Common myeloid progenitor, CD34-positive (primary cell): ENCODE measurements around the gene PRKCB.

Experiments
- CTCF ChIA-PET: fragments of 350-600 bp; sonication (Branson Sonifier 250); formaldehyde crosslinking; loops from one replicate; lab custom pipeline; 2021; ENCODE audit warnings: antibody characterized with exemption; lab: Charles Lee
- POLR2A ChIA-PET: fragments of 350-600 bp; sonication (Branson Sonifier 250); formaldehyde crosslinking; loops from one replicate; lab custom pipeline; 2021; ENCODE audit warnings: antibody characterized with exemption; lab: Charles Lee
- DNase-seq, 3 donors: peaks; one replicate each; pipeline versions ENCODE4 v3.0.0 to v3.0.0-alpha.2; 2013
- H3K27ac ChIP-seq, 2 experiments: 1 replicate in 1 of 2; 2 replicates in 1 of 2; pipeline ENCODE4 v1.7.0; 2013; ENCODE audit warnings: inconsistent platforms in 2 of 2, low read length in 2 of 2, mild to moderate bottlenecking in 2 of 2, low read depth in 1 of 2, moderate library complexity in 1 of 2; ENCODE audit not compliant: severe bottlenecking in 2 of 2, insufficient read depth in 1 of 2, poor library complexity in 1 of 2
- H3K27me3 ChIP-seq, 5 experiments: replicated peaks in 2 of 5; 1 replicate in 3 of 5; 2 replicates in 2 of 5; pipeline versions ENCODE4 v1.6.1 to v1.7.0; 2013; ENCODE audit warnings: low read length in 4 of 5, mild to moderate bottlenecking in 2 of 5, moderate library complexity in 2 of 5, inconsistent platforms in 1 of 5; ENCODE audit not compliant: insufficient read depth in 5 of 5, control insufficient read depth in 4 of 5
- H3K36me3 ChIP-seq, 4 experiments: 1 replicate in 2 of 4; 2 replicates in 2 of 4; pipeline versions ENCODE4 v1.6.1 to v1.7.0; 2013; ENCODE audit warnings: low read length in 3 of 4, control low read depth in 1 of 4, mild to moderate bottlenecking in 1 of 4; ENCODE audit not compliant: control insufficient read depth in 4 of 4, insufficient read depth in 4 of 4
- H3K4me1 ChIP-seq, 4 experiments: 1 replicate in 3 of 4; 2 replicates in 1 of 4; pipeline versions ENCODE4 v1.6.1 to v1.7.1; 2013; ENCODE audit warnings: low read length in 3 of 4, mild to moderate bottlenecking in 3 of 4, control low read depth in 1 of 4, inconsistent platforms in 1 of 4, moderate library complexity in 1 of 4; ENCODE audit not compliant: control insufficient read depth in 4 of 4, insufficient read depth in 4 of 4; ENCODE audit errors: control extremely low read depth in 1 of 4
- H3K4me3 ChIP-seq, 7 experiments: 1 replicate in 4 of 7; 2 replicates in 3 of 7; pipeline versions ENCODE4 v1.5.1 to v1.7.0; 2013; ENCODE audit warnings: mild to moderate bottlenecking in 7 of 7, low read length in 6 of 7, moderate library complexity in 6 of 7, inconsistent platforms in 2 of 7, low read depth in 2 of 7, control low read depth in 1 of 7; ENCODE audit not compliant: insufficient read depth in 4 of 7, control insufficient read depth in 1 of 7; ENCODE audit errors: extremely low read depth in 1 of 7
- H3K9me3 ChIP-seq, 5 experiments: 1 replicate in 4 of 5; 2 replicates in 1 of 5; pipeline versions ENCODE4 v1.6.1 to v1.7.1; 2013; ENCODE audit warnings: low read length in 4 of 5, mild to moderate bottlenecking in 2 of 5, inconsistent platforms in 1 of 5, low read depth in 1 of 5, moderate library complexity in 1 of 5; ENCODE audit not compliant: control insufficient read depth in 4 of 5, insufficient read depth in 2 of 5; ENCODE audit errors: control extremely low read depth in 1 of 5
- WGBS: methylation state at CpG from one replicate; pipeline ENCODE4 v1.1.5; 2013; ENCODE audit not compliant: insufficient coverage; 5-methylcytosine and 5-hydroxymethylcytosine counted together

PRKCB gene

GRCh38 chr16:24152826-24153225 is 317.0 kb downstream of the PRKCB start:
- DNase-seq = no peak
- no peak overlapping the region for H3K27ac ChIP-seq
- H3K4me3 ChIP-seq = no peak overlapping the region
- CTCF ChIA-PET = interaction anchor here (1.3 kb wide), 1 partner anchor 14 kb away, joined by 3 read pairs; no protein-coding TSS in a partner anchor
- H3K27me3 ChIP-seq = no peaks in the 10 kb centered on the region
- 100% methylated on average over 1 of the region's 1 CpG for WGBS
- peaks cover 7 to 35% (median 19%) of the 10 kb centered on the region in 4 experiments for H3K36me3 ChIP-seq
- H3K9me3 ChIP-seq = no peaks in the 10 kb centered on the region
- POLR2A ChIA-PET = no interaction called here
- peaks cover 9 to 35% (median 13%) of the 10 kb centered on the region in 4 experiments for H3K4me1 ChIP-seq

- no peak overlapping the region for H3K4me3 ChIP-seq
- peaks cover 0 to 8% (median 5%) of the 10 kb centered on the region in 4 experiments for H3K4me1 ChIP-seq
- no peak for DNase-seq
- no CpG with 5 or more reads among the region's 1 CpG for WGBS
- H3K27me3 ChIP-seq = no peaks in the 10 kb centered on the region
- H3K9me3 ChIP-seq = no peaks in the 10 kb centered on the region
- peaks cover 13 to 44% (median 24%) of the 10 kb centered on the region in 4 experiments for H3K36me3 ChIP-seq
- H3K27ac ChIP-seq = no peak overlapping the region
- ChIA-PET CTCF (no interaction called here), POLR2A (no interaction called here)
Measured at GRCh38 chr16:24156777-24157176, 321.0 kb downstream of the PRKCB start.

- Histone ChIP-seq H3K9me3 (no peaks in the 10 kb centered on the region), H3K27ac (no peak overlapping the region), H3K36me3 (peaks cover 6 to 15% (median 12%) of the 10 kb centered on the region in 4 experiments), H3K4me1 (no peaks in the 10 kb centered on the region), H3K4me3 (no peak overlapping the region), H3K27me3 (no peaks in the 10 kb centered on the region)
- POLR2A ChIA-PET = no interaction called here
- CTCF ChIA-PET = interaction anchor here (1.0 to 1.1 kb wide), 2 partner anchors 93 to 122 kb away, joined by 3 read pairs; no protein-coding TSS in a partner anchor
- no peak for DNase-seq
- 94% methylated on average over 3 of the region's 3 CpGs for WGBS
Measured at GRCh38 chr16:24163935-24164334, 328.2 kb downstream of the PRKCB start.

GRCh38 chr16:24164416-24164815 is 328.6 kb downstream of the PRKCB start:
- 96% methylated on average over 4 of the region's 8 CpGs for WGBS
- Histone ChIP-seq H3K9me3 (no peaks in the 10 kb centered on the region), H3K36me3 (peaks cover 6 to 13% (median 10%) of the 10 kb centered on the region in 4 experiments), H3K27ac (no peak overlapping the region), H3K4me1 (no peaks in the 10 kb centered on the region), H3K27me3 (no peaks in the 10 kb centered on the region), H3K4me3 (no peak overlapping the region)
- ChIA-PET CTCF (interaction anchor here (0.8 to 1.1 kb wide), 2 partner anchors 93 to 127 kb away, joined by 3 read pairs; no protein-coding TSS in a partner anchor), POLR2A (no interaction called here)
- no peak for DNase-seq

GRCh38 chr16:24165273-24165672 is 329.5 kb downstream of the PRKCB start:
- Histone ChIP-seq H3K36me3 (peaks cover 3 to 13% (median 9%) of the 10 kb centered on the region in 4 experiments), H3K4me3 (no peak overlapping the region), H3K9me3 (no peaks in the 10 kb centered on the region), H3K27ac (no peak overlapping the region), H3K27me3 (no peaks in the 10 kb centered on the region), H3K4me1 (no peaks in the 10 kb centered on the region)
- POLR2A ChIA-PET = no interaction called here
- 94% methylated on average over 3 of the region's 3 CpGs for WGBS
- CTCF ChIA-PET = interaction anchor here (0.8 kb wide), 1 partner anchor 128 kb away, joined by 3 read pairs; no protein-coding TSS in a partner anchor
- DNase-seq = no peak

- H3K9me3 ChIP-seq = no peaks in the 10 kb centered on the region
- H3K27me3 ChIP-seq = no peaks in the 10 kb centered on the region
- WGBS = 84% methylated on average over 7 of the region's 9 CpGs
- POLR2A ChIA-PET = interaction anchor here (0.6 kb wide), 1 partner anchor 375 kb away, joined by 3 read pairs; no protein-coding TSS in a partner anchor
- H3K27ac ChIP-seq = no peak overlapping the region
- H3K4me1 ChIP-seq = no peaks in the 10 kb centered on the region
- H3K36me3 ChIP-seq = peaks cover 3 to 21% (median 13%) of the 10 kb centered on the region in 4 experiments
- DNase-seq = no peak
- no peak overlapping the region for H3K4me3 ChIP-seq
- CTCF ChIA-PET = interaction anchor here (0.6 to 1.0 kb wide), 2 partner anchors 12 to 125 kb away, joined by 4 read pairs; no protein-coding TSS in a partner anchor
Measured at GRCh38 chr16:24166661-24167528, 331.1 kb downstream of the PRKCB start.

GRCh38 chr16:24168856-24169255 is 333.1 kb downstream of the PRKCB start:
- CTCF ChIA-PET = no interaction called here
- no peaks in the 10 kb centered on the region for H3K27me3 ChIP-seq
- POLR2A ChIA-PET = no interaction called here

More at GRCh38 chr16:24168856-24169255, 333.1 kb downstream of the PRKCB start:
- H3K36me3 ChIP-seq = peaks cover 5 to 35% (median 21%) of the 10 kb centered on the region in 4 experiments
- H3K9me3 ChIP-seq = no peaks in the 10 kb centered on the region
- H3K27ac ChIP-seq = no peak overlapping the region
- DNase-seq = no peak
- no peaks in the 10 kb centered on the region for H3K4me1 ChIP-seq
- H3K4me3 ChIP-seq = no peak overlapping the region
- WGBS = 100% methylated on average over 2 of the region's 3 CpGs
